ENCODE measurements around the gene MYT1.

MYT1 gene

GRCh38 chr20:64245746-64246595 lies 81.7 kb downstream of the MYT1 start:
- ChIA-PET CTCF (no interaction called here), POLR2A (interaction anchor here (4.0 kb wide), 1 partner anchor 9 kb away, joined by 17 read pairs; the partner anchor contains the start of gene PCMTD2)
- no peak for TF ChIP-seq TARDBP (IDR thresholded peaks at IDR 0.05)
- no peak for TF ChIP-seq HDGF (IDR thresholded peaks at IDR 0.05; ENCODE audit: borderline replicate concordance)
- TF ChIP-seq ELF4 (IDR thresholded peaks at IDR 0.05): no peak
- no peak for TF ChIP-seq NFRKB (IDR thresholded peaks at IDR 0.05)
- no peak for TF ChIP-seq PKNOX1 (IDR thresholded peaks at IDR 0.05)
- no peak for TF ChIP-seq CTBP1 (IDR thresholded peaks at IDR 0.05; ENCODE audit: borderline replicate concordance)
- TF ChIP-seq ARNT (IDR thresholded peaks at IDR 0.05): no peak
- TF ChIP-seq FOXK2 (IDR thresholded peaks at IDR 0.05): no peak
- TF ChIP-seq ZNF384 (IDR thresholded peaks at IDR 0.05): no peak
- no peak for TF ChIP-seq BHLHE40 (IDR thresholded peaks at IDR 0.05; ENCODE audit: borderline replicate concordance)
- TF ChIP-seq SP1 (IDR thresholded peaks at IDR 0.05): no peak
- no peak for TF ChIP-seq FOXM1 (IDR thresholded peaks at IDR 0.05; ENCODE audit: borderline replicate concordance)
- no peak for TF ChIP-seq L3MBTL2 (conservative IDR thresholded peaks at IDR 0.05)
- DNase-seq (ENCODE audit: extremely low spot score): no peak

- DNase-seq (ENCODE audit: extremely low spot score): no peak
- POLR2A ChIA-PET: interaction anchor here (4.0 kb wide), 1 partner anchor 9 kb away, joined by 17 read pairs; the partner anchor contains the start of gene PCMTD2
- CTCF ChIA-PET: no interaction called here
- no peak for TF ChIP-seq FOXA1 (IDR thresholded peaks at IDR 0.05)
- TF ChIP-seq CTBP1 (IDR thresholded peaks at IDR 0.05; ENCODE audit: borderline replicate concordance): no peak
- no peak for TF ChIP-seq TARDBP (IDR thresholded peaks at IDR 0.05)
- no peak for TF ChIP-seq ARNT (IDR thresholded peaks at IDR 0.05)
- no peak for TF ChIP-seq ZNF384 (IDR thresholded peaks at IDR 0.05)
- no peak for TF ChIP-seq HDGF (IDR thresholded peaks at IDR 0.05; ENCODE audit: borderline replicate concordance)
- no peak for TF ChIP-seq NFRKB (IDR thresholded peaks at IDR 0.05)
Observed at GRCh38 chr20:64246616-64247306, 82.5 kb downstream of the MYT1 start.

- no peak for DNase-seq (ENCODE audit: extremely low spot score)
- POLR2A ChIA-PET: interaction anchor here (4.0 kb wide), 1 partner anchor 8 kb away, joined by 17 read pairs; the partner anchor contains the start of gene PCMTD2
- CTCF ChIA-PET: no interaction called here
- TF ChIP-seq PKNOX1 (IDR thresholded peaks at IDR 0.05): no peak
- TF ChIP-seq BHLHE40 (IDR thresholded peaks at IDR 0.05; ENCODE audit: borderline replicate concordance): no peak
- TF ChIP-seq ZNF384 (IDR thresholded peaks at IDR 0.05): no peak
- TF ChIP-seq LEF1 (IDR thresholded peaks at IDR 0.05; ENCODE audit: borderline replicate concordance): no peak
- TF ChIP-seq FOXM1 (IDR thresholded peaks at IDR 0.05; ENCODE audit: borderline replicate concordance): no peak
- no peak for TF ChIP-seq CTBP1 (IDR thresholded peaks at IDR 0.05; ENCODE audit: borderline replicate concordance)
- TF ChIP-seq ELF4 (IDR thresholded peaks at IDR 0.05): no peak
- TF ChIP-seq ARNT (IDR thresholded peaks at IDR 0.05): no peak
- TF ChIP-seq L3MBTL2 (conservative IDR thresholded peaks at IDR 0.05): no peak
- TF ChIP-seq HDGF (IDR thresholded peaks at IDR 0.05; ENCODE audit: borderline replicate concordance): no peak
- TF ChIP-seq SUZ12 (IDR thresholded peaks at IDR 0.05): no peak
- TF ChIP-seq TARDBP (IDR thresholded peaks at IDR 0.05): no peak
Observed at GRCh38 chr20:64247307-64247618, 83.0 kb downstream of the MYT1 start.

- ChIA-PET POLR2A (interaction anchor here (4.0 kb wide), 1 partner anchor 7 kb away, joined by 17 read pairs; the partner anchor contains the start of gene PCMTD2), CTCF (no interaction called here)
- TF ChIP-seq ARNT (IDR thresholded peaks at IDR 0.05) (no peak), L3MBTL2 (conservative IDR thresholded peaks at IDR 0.05) (no peak), FOXK2 (IDR thresholded peaks at IDR 0.05) (no peak), HDGF (IDR thresholded peaks at IDR 0.05; ENCODE audit: borderline replicate concordance) (no peak), FOXM1 (IDR thresholded peaks at IDR 0.05; ENCODE audit: borderline replicate concordance) (no peak), CTBP1 (IDR thresholded peaks at IDR 0.05; ENCODE audit: borderline replicate concordance) (no peak), ZNF384 (IDR thresholded peaks at IDR 0.05) (no peak), SUZ12 (IDR thresholded peaks at IDR 0.05) (no peak), LEF1 (IDR thresholded peaks at IDR 0.05; ENCODE audit: borderline replicate concordance) (no peak), PKNOX1 (IDR thresholded peaks at IDR 0.05) (no peak), TARDBP (IDR thresholded peaks at IDR 0.05) (no peak), NFRKB (IDR thresholded peaks at IDR 0.05) (no peak), BHLHE40 (IDR thresholded peaks at IDR 0.05; ENCODE audit: borderline replicate concordance) (no peak), SP1 (IDR thresholded peaks at IDR 0.05) (no peak), FOXA1 (IDR thresholded peaks at IDR 0.05) (no peak), ELF4 (IDR thresholded peaks at IDR 0.05) (no peak)
- no peak for DNase-seq (ENCODE audit: extremely low spot score)
Observed at GRCh38 chr20:64247970-64248841, 84.0 kb downstream of the MYT1 start.

GRCh38 chr20:64250027-64250426 lies 85.8 kb downstream of the MYT1 start:
- TF ChIP-seq FOXA1 (IDR thresholded peaks at IDR 0.05) (no peak), SUZ12 (IDR thresholded peaks at IDR 0.05) (no peak), L3MBTL2 (conservative IDR thresholded peaks at IDR 0.05) (no peak), TARDBP (IDR thresholded peaks at IDR 0.05) (no peak), NFRKB (IDR thresholded peaks at IDR 0.05) (no peak), ZNF384 (IDR thresholded peaks at IDR 0.05) (no peak), HDGF (IDR thresholded peaks at IDR 0.05; ENCODE audit: borderline replicate concordance) (no peak), PKNOX1 (IDR thresholded peaks at IDR 0.05) (no peak), CTBP1 (IDR thresholded peaks at IDR 0.05; ENCODE audit: borderline replicate concordance) (no peak), FOXK2 (IDR thresholded peaks at IDR 0.05) (no peak), BHLHE40 (IDR thresholded peaks at IDR 0.05; ENCODE audit: borderline replicate concordance) (no peak), ARNT (IDR thresholded peaks at IDR 0.05) (no peak), LEF1 (IDR thresholded peaks at IDR 0.05; ENCODE audit: borderline replicate concordance) (no peak), FOXM1 (IDR thresholded peaks at IDR 0.05; ENCODE audit: borderline replicate concordance) (no peak), ELF4 (IDR thresholded peaks at IDR 0.05) (no peak)
- DNase-seq (ENCODE audit: extremely low spot score): no peak
- ChIA-PET POLR2A (no interaction called here), CTCF (no interaction called here)

All from HEK293T (cell line).